Lower leg skin (tissue), 4 donors: Measurements from ENCODE around the gene PITPNC1. TPM values are rescaled to one million over a fixed set of nuclear protein-coding genes. Genes with fewer than 3 reads are reported as not detected.
"Not testable (repeated sequence)": the region's sequence is repeated elsewhere in the genome, so short reads cannot be mapped to it uniquely, and the experiment has no call there.

Source experiments
- DNase-seq, 2 donors: peaks; one replicate each; pipeline ENCODE4 v3.0.0-alpha.2; 2019; ENCODE audit warnings: low spot score in 2 of 2
- H3K4me3 ChIP-seq: fragments of 200-600 bp; sonication (generic); 2 replicates; pipeline ENCODE4 v1.5.1; 2017; ENCODE audit warnings: mild to moderate bottlenecking, low read depth; ENCODE audit not compliant: poor library complexity, severe bottlenecking
- CTCF ChIP-seq, 3 donors: fragments of 450-650 bp; IDR thresholded peaks; one replicate each; pipeline ENCODE4 v1.5.1; 2016; ENCODE audit warnings: antibody characterized with exemption in 3 of 3, mild to moderate bottlenecking in 3 of 3, moderate library complexity in 2 of 3
- POLR2A ChIP-seq, 2 donors: fragments of 450-650 bp; IDR thresholded peaks; one replicate each; pipeline ENCODE4 v1.6.1; 2016 to 2017; ENCODE audit warnings: antibody characterized with exemption in 2 of 2, mild to moderate bottlenecking in 1 of 2, moderate library complexity in 1 of 2
- WGBS, 2 donors: methylation state at CpG; one replicate each; pipeline ENCODE4 v1.1.5; 2018; 5-methylcytosine and 5-hydroxymethylcytosine counted together
- intact Hi-C: fragments of 100-400 bp; cut with DNase I; formaldehyde crosslinking; loops from one replicate; pipeline ENCODE4 v1.15.0; 2023; ENCODE audit warnings: low total_unique reads
- total RNA-seq, 4 donors: library from RNA; depleted of rRNA; stranded (reverse); fragments of >200 nt; gene quantifications; one replicate each; pipeline ENCODE4 v1.1.0, GENCODE V29; 2016

The PITPNC1 gene
- total RNA-seq, 4 donors from 2014 or later = 1.7 to 8.2 (median 4.6) TPM

GRCh38 chr17:67420994-67421393 lies 43.9 kb downstream of the PITPNC1 start:
- intact Hi-C loops = no loop called here
- no peak overlapping the region for H3K4me3 ChIP-seq
- WGBS, 2 donors = 73 to 79% methylated on average over 5 of the region's 5 CpGs
- no peak for TF ChIP-seq POLR2A (IDR thresholded peaks at IDR 0.05)
- no peak for TF ChIP-seq CTCF (IDR thresholded peaks at IDR 0.05)
- DNase-seq = no peak

- no peak overlapping the region for H3K4me3 ChIP-seq
- 34 to 43% methylated on average over 3 of the region's 3 CpGs for WGBS, 2 donors
- intact Hi-C loops = no loop called here
- peak in 1 of 2 donors; percentile 36 for DNase-seq
- TF ChIP-seq CTCF (IDR thresholded peaks at IDR 0.05) (no peak), POLR2A (IDR thresholded peaks at IDR 0.05) (no peak)
Observed at GRCh38 chr17:67421869-67422273, 44.8 kb downstream of the PITPNC1 start.

- 63 to 66% methylated on average over 4 of the region's 4 CpGs for WGBS, 2 donors
- DNase-seq, intact Hi-C loops, H3K4me3 ChIP-seq: not testable (repeated sequence)
Observed at GRCh38 chr17:67422296-67422695, 45.2 kb downstream of the PITPNC1 start.

- TF ChIP-seq POLR2A (IDR thresholded peaks at IDR 0.05) = no peak
- H3K4me3 ChIP-seq = no peak overlapping the region
- DNase-seq = no peak
- intact Hi-C loops = no loop called here
- WGBS, 2 donors = 89% methylated on average over 4 of the region's 4 CpGs
Observed at GRCh38 chr17:67422897-67423296, 45.8 kb downstream of the PITPNC1 start.

- TF ChIP-seq POLR2A (IDR thresholded peaks at IDR 0.05) (no peak), CTCF (IDR thresholded peaks at IDR 0.05) (no peak)
- intact Hi-C loops = no loop called here
- no peak overlapping the region for H3K4me3 ChIP-seq
- no peak for DNase-seq
- WGBS, 2 donors = 96 to 98% methylated on average over 5 of the region's 5 CpGs
Observed at GRCh38 chr17:67425571-67426160, 48.6 kb downstream of the PITPNC1 start.

- WGBS, 2 donors = 48 to 60% methylated on average over 4 of the region's 4 CpGs
- intact Hi-C loops = no loop called here
Observed at GRCh38 chr17:67427424-67427823, 50.3 kb downstream of the PITPNC1 start.

GRCh38 chr17:67430515-67430914 lies 53.4 kb downstream of the PITPNC1 start:
- intact Hi-C loops, H3K4me3 ChIP-seq: not testable (repeated sequence)
- 96 to 98% methylated on average over 4 of the region's 4 CpGs for WGBS, 2 donors
- DNase-seq = peak in 1 of 2 donors; percentile 62

More at GRCh38 chr17:67427424-67427823, 50.3 kb downstream of the PITPNC1 start:
- TF ChIP-seq CTCF (IDR thresholded peaks at IDR 0.05) (no peak), POLR2A (IDR thresholded peaks at IDR 0.05) (no peak)
- DNase-seq = peak in 1 of 2 donors; percentile 43
- no peak overlapping the region for H3K4me3 ChIP-seq
